Epithelial cell of alveolus of lung (primary cell): ENCODE data around the gene IQSEC2. TPM values are rescaled to one million over a fixed set of nuclear protein-coding genes. Genes with fewer than 3 reads are reported as not detected.

Experiments used
- total RNA-seq: library from RNA; depleted of rRNA; stranded (reverse); fragments of >200 nt; gene quantifications from 2 replicates; pipeline ENCODE4 v1.2.1, GENCODE V29; 2015

IQSEC2 gene
- 17.3 and 18.8 TPM in 2 replicates for total RNA-seq

GRCh38 chrX:53281321-53281822 is at the start of gene IQSEC2:
TSS of gene IQSEC2 (minus strand) at chrX:53281584.

GRCh38 chrX:53224860-53225797 is 56.3 kb downstream of the IQSEC2 start, which contains the start of gene KDM5C:
TSS of gene KDM5C (minus strand) at chrX:53225207. CDS start at chrX:53224889, 318 bp downstream.

Other genes with a start within 250 kb of the IQSEC2 start
- 3.7 and 9.8 TPM in 2 replicates for gene GPR173, start 232.8 kb downstream of the IQSEC2 start, total RNA-seq
- 16.0 and 18.8 TPM in 2 replicates for gene TSPYL2, start 199.2 kb downstream of the IQSEC2 start, total RNA-seq
- 1.8 and 10.6 TPM in 2 replicates for gene KANTR, start 187.4 kb downstream of the IQSEC2 start, total RNA-seq
- 67.2 and 110 TPM in 2 replicates for gene KDM5C, start 56.4 kb downstream of the IQSEC2 start, total RNA-seq
- 12.1 and 13.8 TPM in 2 replicates for gene SMC1A, start 141.1 kb upstream of the IQSEC2 start, total RNA-seq
- 0.65 and 1.4 TPM in 2 replicates for gene RIBC1, start 141.3 kb upstream of the IQSEC2 start, total RNA-seq
- 75.8 and 95.3 TPM in 2 replicates for gene HSD17B10, start 152.8 kb upstream of the IQSEC2 start, total RNA-seq